Measurements from ENCODE around the gene ZFY. TPM values are rescaled to one million over a fixed set of nuclear protein-coding genes. Genes with fewer than 3 reads are reported as not detected.

The ZFY gene
- total and polyA plus RNA-seq, 2 of the 4 experiments (the other 2 are of a cell fraction), result not detected

DNA sequence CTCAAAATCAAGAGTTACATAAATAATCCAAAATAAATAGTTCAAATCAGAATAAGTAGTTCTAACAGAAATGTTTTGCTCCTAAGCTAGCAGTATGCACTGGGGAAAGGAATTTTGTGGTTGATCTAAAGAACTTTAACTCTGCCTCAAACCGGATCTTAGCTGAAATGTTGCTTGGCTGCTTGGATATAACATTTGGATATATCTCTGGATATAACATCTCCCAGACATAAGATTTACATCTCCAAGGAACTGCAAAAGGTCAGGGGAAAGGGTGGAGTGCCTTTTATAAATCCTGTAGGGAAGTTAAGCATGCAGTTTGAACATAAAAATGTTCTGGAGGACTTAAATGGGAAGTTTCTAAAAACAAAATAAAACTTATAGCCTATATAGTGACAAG is 83.4 kb downstream of the ZFY start:
- H2BK5ac ChIP-seq (ENCODE audit: low read depth, low read length, poor library complexity, severe bottlenecking), result no peak overlapping the region
- no CpG with 5 or more reads among the region's 1 CpG for WGBS, 2 experiments (ENCODE audit: extremely low coverage in 2 of 2, insufficient read length in 1 of 2)
- no peaks in the 10 kb centered on the region for H3K9me1 ChIP-seq (ENCODE audit: insufficient read depth, low read length)
- H4K20me1 ChIP-seq (ENCODE audit: insufficient read depth, low read length), result no peaks in the 10 kb centered on the region
- H3K9me3 ChIP-seq (ENCODE audit: control insufficient read depth, insufficient read depth, low read length), result no peaks in the 10 kb centered on the region
- ATAC-seq (ENCODE audit: low read depth) (no peak), DNase-seq (no peak)
- H3K14ac ChIP-seq (replicated peaks; ENCODE audit: low read depth, low read length), result no peak overlapping the region
- in situ Hi-C loops (cut with MboI; ENCODE audit: low sequenced_read_pairs), result no loop called here
- H4K91ac ChIP-seq (ENCODE audit: insufficient read depth, low read depth, low read length), result no peak overlapping the region
- dilution Hi-C loops (cut with HindIII; ENCODE audit: low sequenced_read_pairs, unreplicated experiment), result no loop called here
- no peak overlapping the region for H3K27ac ChIP-seq (ENCODE audit: insufficient read depth, low read length)
- H3K4me3 ChIP-seq (ENCODE audit: insufficient read depth, low read depth, low read length), result no peak overlapping the region
- H3K56ac ChIP-seq (ENCODE audit: extremely low read depth, insufficient read depth, low read length), result no peak overlapping the region
- H4K8ac ChIP-seq (ENCODE audit: low read depth in 2 of 2, low read length in 2 of 2), result no peak overlapping the region
- no peak overlapping the region for H2BK20ac ChIP-seq (ENCODE audit: low read depth, low read length)
- TF ChIP-seq POLR2A (IDR thresholded peaks at IDR 0.05; ENCODE audit: low read depth, low read length), result no peak
- no peak for TF ChIP-seq SMC3 (IDR thresholded peaks at IDR 0.05; ENCODE audit: low read depth, low read length)
- no peak for TF ChIP-seq CHD1 (IDR thresholded peaks at IDR 0.05; ENCODE audit: low read depth, low read length)
- TF ChIP-seq RFX5 (IDR thresholded peaks at IDR 0.05; ENCODE audit: low read depth, low read length), result no peak
- TF ChIP-seq MXI1 (IDR thresholded peaks at IDR 0.05; ENCODE audit: borderline replicate concordance, low read depth, low read length), result no peak
- TF ChIP-seq MAFK (IDR thresholded peaks at IDR 0.05; ENCODE audit: low read depth, low read length), result no peak
- no peak for TF ChIP-seq FOS (IDR thresholded peaks at IDR 0.05; ENCODE audit: low read depth, low read length)
- TF ChIP-seq NFE2L2 (IDR thresholded peaks at IDR 0.05; ENCODE audit: low read depth, low read length), result no peak
- TF ChIP-seq BHLHE40 (IDR thresholded peaks at IDR 0.05; ENCODE audit: low read depth, low read length), result no peak
- no peak for TF ChIP-seq MAZ (IDR thresholded peaks at IDR 0.05; ENCODE audit: borderline replicate concordance, low read depth, low read length)
- no peak for TF ChIP-seq USF2 (IDR thresholded peaks at IDR 0.05; ENCODE audit: low read depth, low read length)
- TF ChIP-seq, protein P1, sequence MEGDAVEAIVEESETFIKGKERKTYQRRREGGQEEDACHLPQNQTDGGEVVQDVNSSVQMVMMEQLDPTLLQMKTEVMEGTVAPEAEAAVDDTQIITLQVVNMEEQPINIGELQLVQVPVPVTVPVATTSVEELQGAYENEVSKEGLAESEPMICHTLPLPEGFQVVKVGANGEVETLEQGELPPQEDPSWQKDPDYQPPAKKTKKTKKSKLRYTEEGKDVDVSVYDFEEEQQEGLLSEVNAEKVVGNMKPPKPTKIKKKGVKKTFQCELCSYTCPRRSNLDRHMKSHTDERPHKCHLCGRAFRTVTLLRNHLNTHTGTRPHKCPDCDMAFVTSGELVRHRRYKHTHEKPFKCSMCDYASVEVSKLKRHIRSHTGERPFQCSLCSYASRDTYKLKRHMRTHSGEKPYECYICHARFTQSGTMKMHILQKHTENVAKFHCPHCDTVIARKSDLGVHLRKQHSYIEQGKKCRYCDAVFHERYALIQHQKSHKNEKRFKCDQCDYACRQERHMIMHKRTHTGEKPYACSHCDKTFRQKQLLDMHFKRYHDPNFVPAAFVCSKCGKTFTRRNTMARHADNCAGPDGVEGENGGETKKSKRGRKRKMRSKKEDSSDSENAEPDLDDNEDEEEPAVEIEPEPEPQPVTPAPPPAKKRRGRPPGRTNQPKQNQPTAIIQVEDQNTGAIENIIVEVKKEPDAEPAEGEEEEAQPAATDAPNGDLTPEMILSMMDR (conservative IDR thresholded peaks at IDR 0.05; ENCODE audit: low read depth, low read length), result no peak
- TF ChIP-seq CEBPB (IDR thresholded peaks at IDR 0.05; ENCODE audit: low read depth, low read length), result no peak
- TF ChIP-seq, protein P2, sequence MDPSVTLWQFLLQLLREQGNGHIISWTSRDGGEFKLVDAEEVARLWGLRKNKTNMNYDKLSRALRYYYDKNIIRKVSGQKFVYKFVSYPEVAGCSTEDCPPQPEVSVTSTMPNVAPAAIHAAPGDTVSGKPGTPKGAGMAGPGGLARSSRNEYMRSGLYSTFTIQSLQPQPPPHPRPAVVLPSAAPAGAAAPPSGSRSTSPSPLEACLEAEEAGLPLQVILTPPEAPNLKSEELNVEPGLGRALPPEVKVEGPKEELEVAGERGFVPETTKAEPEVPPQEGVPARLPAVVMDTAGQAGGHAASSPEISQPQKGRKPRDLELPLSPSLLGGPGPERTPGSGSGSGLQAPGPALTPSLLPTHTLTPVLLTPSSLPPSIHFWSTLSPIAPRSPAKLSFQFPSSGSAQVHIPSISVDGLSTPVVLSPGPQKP (IDR thresholded peaks at IDR 0.05; ENCODE audit: borderline replicate concordance, low read depth, low read length), result no peak
- no peak for TF ChIP-seq RCOR1 (IDR thresholded peaks at IDR 0.05; ENCODE audit: insufficient replicate concordance, low read length)
- H2AK5ac ChIP-seq (ENCODE audit: low read depth, low read length), result no peak overlapping the region
- POLR2A ChIA-PET (ENCODE audit: unreplicated experiment), result no interaction called here
- H2AFZ ChIP-seq (replicated peaks; ENCODE audit: low read length, poor library complexity), result no peak overlapping the region
- no peaks in the 10 kb centered on the region for H3K36me3 ChIP-seq (ENCODE audit: control insufficient read depth, insufficient read depth, low read length)
- H3K18ac ChIP-seq (ENCODE audit: low read depth, low read length), result no peak overlapping the region
- no peak overlapping the region for H3K23ac ChIP-seq (ENCODE audit: low read depth, low read length)
- no peaks in the 10 kb centered on the region for H3K4me1 ChIP-seq (ENCODE audit: control insufficient read depth, insufficient read depth, low read length)
- H2BK120ac ChIP-seq (ENCODE audit: low read depth, low read length), result no peak overlapping the region
- no peak overlapping the region for H4K5ac ChIP-seq (ENCODE audit: low read depth, low read length)
- H3K4me2 ChIP-seq (ENCODE audit: low read depth, low read length), result no peak overlapping the region
- BruUV-seq (replicated peaks), result no TSS peak
- no peak overlapping the region for H3K9ac ChIP-seq (ENCODE audit: low read depth, low read length)
- no peak overlapping the region for H3K4ac ChIP-seq (ENCODE audit: low read depth, low read length)
- intact Hi-C loops (cut with micrococcal nuclease), result no loop called here
- no peaks in the 10 kb centered on the region for H3K79me1 ChIP-seq (ENCODE audit: low read depth in 1 of 2, low read length in 2 of 2)
- H3K27me3 ChIP-seq (ENCODE audit: control insufficient read depth, insufficient read depth, low read length), result no peaks in the 10 kb centered on the region
- no peak overlapping the region for H2AK9ac ChIP-seq (replicated peaks; ENCODE audit: low read depth, low read length, poor library complexity)
- CTCF ChIA-PET, result no interaction called here
- no peak overlapping the region for H2BK15ac ChIP-seq (ENCODE audit: low read depth, low read length)

Data from IMR-90 (cell line).